GM21381 (cell line): ENCODE data around the gene FCER2.

ENCODE experiments used
- ATAC-seq: cut with Tn5 transposase; IDR thresholded peaks from one replicate; pipeline ENCODE4 v1.9.1; 2021; ENCODE audit warnings: mild to moderate bottlenecking, moderate library complexity; ENCODE audit not compliant: unreplicated experiment

The FCER2 gene

GRCh38 chr19:7679771-7680605 is 21.9 kb downstream of the FCER2 start:
- no peak for ATAC-seq

GRCh38 chr19:7678971-7679751 is 22.8 kb downstream of the FCER2 start:
- ATAC-seq: no peak

- no peak for ATAC-seq
Measured at GRCh38 chr19:7677669-7678311, 24.1 kb downstream of the FCER2 start.

- ATAC-seq: no peak
Measured at GRCh38 chr19:7676854-7677253, 25.1 kb downstream of the FCER2 start, which contains the start of gene MCEMP1. TSS of gene MCEMP1 (plus strand) at chr19:7677090. CDS start at chr19:7677121, 31 bp downstream.

GRCh38 chr19:7676376-7676775 is 25.6 kb downstream of the FCER2 start:
- no peak for ATAC-seq

DNA sequence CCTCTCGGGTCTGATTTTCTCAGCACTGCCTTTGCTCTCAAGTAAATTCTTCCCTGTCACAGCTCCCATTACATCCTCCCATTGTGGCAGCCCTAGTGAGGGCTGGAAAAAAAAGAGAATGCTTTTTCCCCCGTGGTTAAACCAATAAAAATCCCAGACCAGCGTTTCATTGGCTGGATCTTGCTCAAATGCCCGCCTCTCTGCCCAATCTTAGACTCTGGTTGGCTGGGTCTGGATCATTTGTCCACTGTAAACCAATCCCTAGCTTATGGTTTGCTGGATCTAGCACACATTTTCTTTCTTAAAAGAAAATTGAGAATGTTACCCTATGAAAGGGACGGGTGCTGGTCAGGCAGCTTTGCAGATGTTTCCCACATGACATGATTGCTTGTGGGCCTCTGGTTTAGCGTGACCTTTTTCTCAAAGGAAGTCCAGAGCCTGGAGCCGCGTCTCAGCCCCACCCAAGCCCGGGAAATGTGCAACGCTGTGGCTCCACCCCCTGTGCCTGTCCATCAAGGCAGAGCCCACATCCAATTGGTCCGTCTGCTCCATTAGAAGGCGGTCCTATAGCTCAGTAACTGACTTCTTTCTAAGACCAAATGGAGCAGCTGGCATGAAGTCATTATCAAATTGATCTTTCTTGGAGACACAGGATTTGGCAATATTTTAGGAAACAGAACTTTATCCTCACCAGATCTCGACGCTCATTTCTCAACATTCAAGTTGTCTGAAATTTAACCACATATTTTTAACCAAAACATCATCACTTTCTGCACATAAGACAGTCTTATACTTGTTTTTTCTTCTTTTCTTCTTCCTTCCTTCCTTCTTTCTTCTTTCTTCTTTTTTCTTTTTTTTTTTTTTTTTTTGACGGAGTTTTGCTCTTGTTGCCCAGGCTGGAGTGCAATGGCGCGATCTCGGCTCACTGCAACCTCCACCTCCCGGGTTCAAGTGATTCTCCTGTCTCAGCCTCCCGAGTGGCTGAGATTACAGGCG is 27.6 kb downstream of the FCER2 start:
- ATAC-seq: no peak

GRCh38 chr19:7672522-7672921 is 29.4 kb downstream of the FCER2 start:
- ATAC-seq: no peak

DNA sequence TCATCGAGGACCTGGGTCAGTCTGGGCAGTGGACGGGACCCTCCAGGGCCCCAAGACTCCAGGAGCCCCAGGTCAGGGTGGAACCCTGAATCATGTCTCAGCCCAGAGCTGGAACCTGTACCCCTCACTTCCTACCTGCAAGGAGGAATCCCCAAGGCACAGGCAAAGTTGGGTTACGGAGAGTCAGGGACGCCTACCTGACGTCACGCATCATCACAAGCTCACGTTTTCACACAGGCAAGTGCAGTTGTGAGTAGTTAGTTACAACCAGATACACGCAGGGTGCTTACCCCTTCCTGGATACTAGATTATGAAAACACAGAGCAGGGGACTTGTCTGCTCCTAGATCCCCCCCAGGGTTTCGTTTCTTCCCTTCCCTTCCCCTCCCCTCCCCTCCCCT is 31.1 kb downstream of the FCER2 start:
- no peak for ATAC-seq

- no peak for ATAC-seq
Measured at GRCh38 chr19:7670150-7670783, 31.7 kb downstream of the FCER2 start.

GRCh38 chr19:7669641-7670040 is 32.3 kb downstream of the FCER2 start:
- no peak for ATAC-seq

GRCh38 chr19:7668842-7669241 is 33.1 kb downstream of the FCER2 start, which contains the start of gene RETN:
TSS of gene RETN (plus strand) at chr19:7669049. CDS start at chr19:7669327, 278 bp downstream.
- ATAC-seq: no peak

DNA sequence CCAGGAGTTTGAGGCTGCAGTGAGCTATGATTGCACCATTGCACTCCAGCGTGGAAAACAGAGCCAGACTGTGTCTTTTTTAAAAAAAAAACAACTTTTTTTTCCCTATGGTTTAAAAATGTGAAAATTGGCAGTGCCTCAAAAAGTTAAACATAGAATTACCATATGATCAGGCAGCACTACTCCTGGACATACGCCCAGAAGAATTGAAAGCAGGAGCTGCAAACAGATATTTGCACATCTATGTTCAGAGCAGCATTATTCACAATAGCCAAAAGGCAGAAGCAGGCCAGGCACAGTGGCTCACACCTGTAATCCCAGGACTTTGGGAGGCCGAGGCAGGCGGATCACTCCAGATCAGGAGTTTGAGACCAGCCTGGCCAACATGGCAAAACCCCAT is 36.9 kb downstream of the FCER2 start:
- no peak for ATAC-seq

GRCh38 chr19:7663706-7664105 is 38.2 kb downstream of the FCER2 start:
- ATAC-seq: no peak

DNA sequence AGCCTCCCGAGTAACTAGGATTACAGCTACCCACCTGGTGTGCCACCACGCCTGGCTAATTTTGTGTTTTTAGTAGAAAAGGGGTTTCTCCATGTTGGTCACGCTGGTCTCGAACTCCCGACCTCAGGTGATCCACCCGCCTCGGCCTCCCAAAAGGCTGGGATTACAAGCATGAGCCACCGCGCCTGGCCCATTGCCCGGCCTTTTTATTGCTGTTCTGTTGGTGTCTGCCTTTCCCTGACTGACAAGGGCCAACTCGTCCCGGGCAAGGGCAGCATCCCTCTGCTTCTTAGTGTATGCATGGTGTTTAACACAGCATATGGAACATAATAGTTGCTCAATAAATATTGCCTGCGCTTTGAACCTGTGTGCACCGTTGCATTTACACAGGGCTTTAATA is 39.3 kb downstream of the FCER2 start:
- ATAC-seq: no peak

GRCh38 chr19:7661744-7662538 is 40.0 kb downstream of the FCER2 start:
- ATAC-seq: no peak

GRCh38 chr19:7658219-7658686 is 43.7 kb downstream of the FCER2 start:
- ATAC-seq: no peak

DNA sequence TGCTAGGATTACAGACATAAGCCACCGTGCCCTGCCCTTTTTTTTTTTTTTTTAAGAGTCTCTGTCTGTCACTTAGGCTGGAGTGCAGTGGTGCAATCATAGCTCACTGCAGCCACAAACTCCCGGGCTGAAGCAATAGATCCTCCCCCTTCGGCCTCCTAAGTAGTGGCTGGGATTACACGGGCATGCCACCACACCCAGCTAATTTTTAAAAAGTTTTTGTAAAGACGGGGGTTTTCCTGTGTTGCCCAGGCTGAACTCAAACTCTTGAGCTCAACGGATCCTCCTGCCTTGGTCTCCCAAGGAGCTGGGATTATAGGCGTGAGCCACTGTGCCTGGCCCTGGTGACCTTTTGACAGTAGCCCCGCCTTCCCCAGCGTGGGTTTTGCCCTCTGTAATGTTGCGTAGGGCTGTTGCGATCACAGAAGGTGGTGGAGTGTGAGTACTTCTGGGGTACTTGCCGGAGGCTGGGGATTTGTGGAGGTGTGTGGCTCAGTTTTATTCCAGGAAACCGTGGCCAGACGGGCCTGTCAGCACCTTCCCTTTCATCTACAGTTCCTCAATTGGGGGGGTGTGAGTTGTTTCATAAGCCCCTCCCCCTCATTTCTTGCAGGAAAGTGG is 44.7 kb downstream of the FCER2 start:
- ATAC-seq: no peak

DNA sequence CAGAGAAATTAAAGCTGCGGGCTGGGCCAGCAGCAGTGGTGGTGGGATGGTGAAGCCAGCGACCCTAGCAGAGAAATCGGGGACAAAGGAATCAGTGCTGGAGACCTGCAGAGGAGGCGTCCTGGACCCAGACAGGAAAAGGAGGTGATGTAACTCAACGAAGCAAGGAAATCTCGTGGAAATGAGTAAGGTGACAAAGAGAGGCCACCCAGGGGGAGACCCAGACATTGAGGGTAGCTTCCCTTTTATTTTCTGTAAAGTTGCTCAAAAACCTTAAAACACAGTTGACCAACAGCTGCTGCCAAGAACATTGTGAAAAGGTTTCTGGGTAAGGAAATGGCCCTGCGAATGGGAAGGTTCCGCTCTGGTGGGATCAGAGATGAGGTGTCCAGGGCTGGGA is 46.4 kb downstream of the FCER2 start:
- ATAC-seq: no peak
